ENCODE results near the gene TMEM132E.

The TMEM132E gene

GRCh38 chr17:34653511-34653910, 74.1 kb downstream of the TMEM132E start:
- DNase-seq (ENCODE audit: low spot score), result no peak
- no peak for TF ChIP-seq CTCF (IDR thresholded peaks at IDR 0.05; ENCODE audit: extremely low read depth, missing control alignments)

DNA sequence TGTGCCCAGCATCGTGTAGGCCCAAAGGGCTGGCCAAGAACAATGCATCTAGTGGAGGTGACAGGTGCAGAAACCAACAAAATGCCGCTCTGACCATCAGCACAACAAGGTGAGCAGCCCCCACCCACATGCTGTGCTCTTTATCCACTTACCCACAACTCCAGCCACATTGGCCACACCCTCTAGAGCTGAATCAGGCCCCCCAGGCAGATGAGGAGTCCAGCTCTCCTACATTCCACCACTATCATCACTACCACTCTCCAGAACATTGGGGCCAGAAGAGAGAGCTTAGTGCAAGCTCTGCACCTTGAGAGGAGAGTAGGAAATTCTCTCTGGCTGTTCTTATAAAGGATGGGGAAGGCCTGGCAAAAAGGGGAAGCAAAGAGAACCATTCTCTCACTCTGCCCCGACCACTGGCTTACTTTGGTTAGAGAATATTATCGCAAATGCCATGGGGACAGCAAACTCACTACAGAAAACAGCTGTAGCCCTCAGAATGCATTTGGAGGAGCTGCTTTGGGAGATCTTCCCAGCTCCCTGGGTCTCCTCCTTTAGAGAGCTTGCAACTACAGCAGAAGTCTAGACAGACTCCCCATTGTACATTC, 75.0 kb downstream of the TMEM132E start:
- TF ChIP-seq CTCF (IDR thresholded peaks at IDR 0.05; ENCODE audit: extremely low read depth, missing control alignments), result no peak
- DNase-seq (ENCODE audit: low spot score), result no peak

DNA sequence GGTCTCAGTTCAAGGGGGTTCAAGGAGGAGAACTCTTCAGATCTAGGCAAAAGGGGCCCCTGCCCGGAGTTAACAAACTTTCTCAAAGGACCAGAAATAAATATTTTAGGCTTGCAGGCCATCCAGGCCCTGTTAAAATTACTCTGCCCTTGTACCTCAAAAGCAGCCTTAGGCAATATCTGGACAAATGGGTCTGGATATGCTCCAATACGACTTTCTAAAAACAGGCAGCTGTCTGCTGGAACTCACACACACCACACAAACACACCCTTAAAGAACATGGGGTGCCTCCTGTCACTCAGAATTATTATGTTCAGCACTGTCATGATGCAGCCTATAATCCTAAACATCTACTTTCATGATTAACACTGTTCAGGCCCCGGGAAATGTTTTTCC, 75.5 kb downstream of the TMEM132E start:
- DNase-seq (ENCODE audit: low spot score), result no peak
- no peak for TF ChIP-seq CTCF (IDR thresholded peaks at IDR 0.05; ENCODE audit: extremely low read depth, missing control alignments)

DNA sequence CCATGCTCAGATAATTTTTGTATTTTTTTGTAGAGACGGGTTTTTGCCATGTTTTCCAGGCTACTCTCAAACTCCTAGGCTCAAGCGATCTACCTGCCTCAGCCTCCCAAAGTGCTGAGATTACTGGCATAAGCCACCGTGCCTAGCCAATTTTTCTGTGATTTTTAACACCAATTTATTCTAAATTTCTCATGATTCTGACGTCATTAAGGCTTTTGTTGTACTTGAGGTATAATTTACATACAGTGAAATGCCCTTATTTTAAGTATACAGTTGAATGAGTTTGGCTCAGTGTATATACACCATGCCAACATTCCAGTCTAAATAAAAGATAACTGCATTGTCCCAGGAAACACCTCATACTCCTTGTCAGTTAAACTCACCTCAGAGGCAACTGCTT, 77.4 kb downstream of the TMEM132E start:
- DNase-seq (ENCODE audit: low spot score), result no peak
- no peak for TF ChIP-seq CTCF (IDR thresholded peaks at IDR 0.05; ENCODE audit: extremely low read depth, missing control alignments)

DNA sequence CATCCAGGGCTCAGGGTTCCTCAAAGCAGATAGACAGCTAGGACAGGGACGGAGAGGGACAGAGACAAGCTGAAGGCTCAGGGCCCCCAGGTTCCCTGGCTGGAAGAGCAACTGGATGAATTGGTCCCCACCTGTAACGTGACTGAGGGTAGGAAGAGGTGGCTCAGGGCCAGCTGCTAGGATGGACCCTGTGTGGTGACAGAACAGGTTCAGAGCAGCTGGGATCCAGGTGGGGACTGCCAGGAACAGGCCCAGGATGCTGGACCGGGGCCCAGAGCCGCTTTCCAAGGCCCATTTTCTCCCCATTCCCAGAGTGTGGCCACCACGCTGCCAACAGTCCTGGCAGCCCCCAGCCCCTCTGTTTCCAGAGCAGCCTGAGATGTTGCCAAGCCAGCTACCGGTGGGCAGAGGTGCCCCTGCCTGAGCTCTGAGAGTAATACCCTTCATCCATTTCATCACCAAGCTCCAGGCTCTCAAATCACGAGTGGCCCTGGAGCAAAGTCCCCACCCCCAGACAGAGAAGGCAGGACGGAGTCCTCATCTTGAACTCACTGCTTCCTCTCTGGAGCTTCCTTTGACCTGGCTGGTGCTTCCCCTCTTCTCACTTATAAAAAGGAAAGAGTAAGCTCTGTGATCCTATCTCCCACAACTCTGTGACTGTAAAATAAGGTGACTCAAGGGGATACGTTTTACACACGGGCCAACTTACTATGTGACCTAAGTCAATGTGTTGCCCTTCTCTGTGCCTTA, 79.6 kb downstream of the TMEM132E start:
- TF ChIP-seq CTCF (IDR thresholded peaks at IDR 0.05; ENCODE audit: extremely low read depth, missing control alignments), result no peak

DNA sequence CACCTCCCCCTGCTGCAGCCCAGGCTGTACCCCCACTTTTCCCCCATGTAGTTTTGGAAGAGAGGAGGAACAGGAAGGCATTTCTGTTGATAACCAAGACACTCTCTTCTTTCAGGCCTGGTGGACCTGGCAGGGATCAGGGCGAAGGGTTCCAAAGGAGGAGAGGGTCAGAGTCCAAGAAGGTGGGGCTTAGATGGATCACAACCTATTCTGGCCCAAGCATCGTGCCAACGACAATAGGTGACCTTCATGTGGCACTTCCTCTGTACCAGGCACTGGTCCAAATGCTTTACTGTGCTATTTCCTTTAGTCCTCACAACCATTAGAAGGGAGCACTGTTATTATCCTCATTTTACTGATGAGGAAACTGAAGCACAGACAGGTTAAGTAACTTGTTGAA, 84.3 kb downstream of the TMEM132E start:
- no peak for TF ChIP-seq CTCF (IDR thresholded peaks at IDR 0.05; ENCODE audit: extremely low read depth, missing control alignments)
- no peak for DNase-seq (ENCODE audit: low spot score)

More for the DNA sequence above, 79.6 kb downstream of the TMEM132E start:
- DNase-seq (ENCODE audit: low spot score), result no peak

GRCh38 chr17:34665150-34665806, 85.9 kb downstream of the TMEM132E start:
- TF ChIP-seq CTCF (IDR thresholded peaks at IDR 0.05; ENCODE audit: extremely low read depth, missing control alignments), result no peak
- no peak for DNase-seq (ENCODE audit: low spot score)
